Upper lobe of left lung (tissue), 4 donors: ENCODE data around the gene MRPL37.

Experiments used
- CTCF ChIP-seq, 6 experiments: fragments of 450-650 bp in 4 of 6; fragments of 200-600 bp in 2 of 6; sonication (generic) in 2 of 6; IDR thresholded peaks; one replicate each; pipeline ENCODE4 v1.5.1; 2016 to 2019; ENCODE audit warnings: antibody characterized with exemption in 6 of 6
- POLR2A ChIP-seq, 4 donors: fragments of 450-650 bp; IDR thresholded peaks; one replicate each; pipeline ENCODE4 v1.5.1; 2016 to 2017; ENCODE audit warnings: antibody characterized with exemption in 4 of 4, mild to moderate bottlenecking in 2 of 4
- POLR2AphosphoS5 ChIP-seq, 2 donors: sonication (generic); formaldehyde crosslinking; IDR thresholded peaks; one replicate each; pipeline ENCODE4 v1.5.1; 2017; ENCODE audit warnings: antibody characterized with exemption in 2 of 2

- TF ChIP-seq POLR2A (IDR thresholded peaks at IDR 0.05): no peak
- no peak for TF ChIP-seq CTCF (IDR thresholded peaks at IDR 0.05)
- TF ChIP-seq POLR2AphosphoS5 (IDR thresholded peaks at IDR 0.05): no peak
Observed at GRCh38 chr1:54246116-54246721, 46.3 kb downstream of the MRPL37 start.
